Endothelial cell of umbilical vein (primary cell): ENCODE measurements around the gene CD81. TPM values are rescaled to one million over a fixed set of nuclear protein-coding genes. Genes with fewer than 3 reads are reported as not detected.

Experiments used
- BruUV-seq: library from RNA; stranded (reverse); fragments of 400-500 nt; replicated peaks from 2 replicates; lab custom pipeline; 2021; lab: Mats Ljungman, UMichigan
- CTCF ChIA-PET: fragments of 300-600, 350-600 bp; sonication (Branson Sonifier 250); formaldehyde crosslinking; loops from one replicate; lab custom pipeline; 2021; ENCODE audit warnings: antibody characterized with exemption, inconsistent platforms; lab: Charles Lee
- POLR2A ChIA-PET: fragments of 300-600, 350-600 bp; sonication (Branson Sonifier 250); formaldehyde crosslinking; loops from one replicate; lab custom pipeline; 2021; ENCODE audit warnings: antibody characterized with exemption, inconsistent platforms; lab: Charles Lee
- DNase-seq: peaks from one replicate; pipeline ENCODE4 v3.0.0-alpha.2; 2011; ENCODE audit warnings: low read depth, low spot score
- FAIRE-seq: peaks from 2 replicates; lab custom pipeline; 2011; peaks lifted over from hg19 to GRCh38; lab: Jason Lieb, UNC
- H2AFZ ChIP-seq: 2 replicates; pipeline ENCODE4 v1.6.0; 2012; ENCODE audit warnings: low read depth, low read length, control low read depth, inconsistent platforms
- H3K27ac ChIP-seq: 2 replicates; pipeline ENCODE4 v1.5.1; 2011; ENCODE audit warnings: low read depth, mild to moderate bottlenecking, control low read depth, low read length, moderate library complexity; ENCODE audit not compliant: insufficient read depth
- H3K27me3 ChIP-seq, 2 experiments: 2 replicates each; pipeline versions ENCODE4 v1.6.0 to v1.6.1; 2011; ENCODE audit warnings: low read length in 2 of 2, mixed read lengths in 1 of 2; ENCODE audit not compliant: control insufficient read depth in 2 of 2, insufficient read depth in 2 of 2
- H3K36me3 ChIP-seq, 2 experiments: 2 replicates in 1 of 2; 3 replicates in 1 of 2; pipeline ENCODE4 v1.5.1; 2011; ENCODE audit warnings: low read length in 2 of 2, mild to moderate bottlenecking in 1 of 2, moderate library complexity in 1 of 2; ENCODE audit not compliant: control insufficient read depth in 2 of 2, insufficient read depth in 2 of 2; ENCODE audit errors: extremely low read depth in 1 of 2
- H3K4me1 ChIP-seq: 3 replicates; pipeline ENCODE4 v1.5.1; 2011; ENCODE audit warnings: mild to moderate bottlenecking, low read length; ENCODE audit not compliant: control insufficient read depth, insufficient read depth; ENCODE audit errors: extremely low read depth
- H3K4me2 ChIP-seq: 2 replicates; pipeline ENCODE4 v1.6.1; 2011; ENCODE audit warnings: low read length, control low read depth, mixed read lengths; ENCODE audit not compliant: insufficient read depth
- H3K4me3 ChIP-seq, 3 experiments: fragments of 200-600 bp in 1 of 3; sonication (generic), shearing (Covaris generic) in 1 of 3; replicated peaks in 1 of 3; 2 replicates each; pipeline ENCODE4 v1.5.1; 2011 to 2016; ENCODE audit warnings: control low read depth in 3 of 3, low read length in 3 of 3, mild to moderate bottlenecking in 2 of 3, inconsistent platforms in 1 of 3, low read depth in 1 of 3, moderate library complexity in 1 of 3; ENCODE audit not compliant: insufficient read depth in 1 of 3
- H3K79me2 ChIP-seq: 2 replicates; pipeline ENCODE4 v1.6.0; 2012; ENCODE audit warnings: low read length, inconsistent platforms; ENCODE audit not compliant: control insufficient read depth, insufficient read depth
- H3K9ac ChIP-seq: replicated peaks from 2 replicates; pipeline ENCODE3; 2011; ENCODE audit warnings: low read length, control low read depth; ENCODE audit not compliant: insufficient read depth; ENCODE audit errors: extremely low read depth
- H3K9me1 ChIP-seq: replicated peaks from 3 replicates; pipeline ENCODE4 v1.6.0; 2011; ENCODE audit warnings: mild to moderate bottlenecking, low read length; ENCODE audit not compliant: control insufficient read depth, insufficient read depth; ENCODE audit errors: extremely low read depth
- H3K9me3 ChIP-seq: replicated peaks from 2 replicates; pipeline ENCODE4 v1.5.1; 2012; ENCODE audit warnings: low read length, inconsistent platforms; ENCODE audit not compliant: control insufficient read depth, insufficient read depth
- H4K20me1 ChIP-seq: replicated peaks from 2 replicates; pipeline ENCODE3; 2011; ENCODE audit warnings: mild to moderate bottlenecking, low read length; ENCODE audit not compliant: control insufficient read depth, insufficient read depth; ENCODE audit errors: extremely low read depth
- EZH2 ChIP-seq: IDR thresholded peaks from 2 replicates; pipeline ENCODE4 v1.6.1; 2012; ENCODE audit warnings: borderline replicate concordance, low read depth, mild to moderate bottlenecking, moderate library complexity, low read length, inconsistent platforms; ENCODE audit not compliant: severe bottlenecking
- FOS ChIP-seq: IDR thresholded peaks from 2 replicates; pipeline ENCODE4 v1.6.1; 2011; ENCODE audit warnings: mild to moderate bottlenecking, low read length, moderate library complexity, borderline replicate concordance; ENCODE audit not compliant: insufficient read depth
- GATA2 ChIP-seq: IDR thresholded peaks from 2 replicates; pipeline ENCODE4 v1.7.0; 2011; ENCODE audit warnings: low read depth, mild to moderate bottlenecking, moderate library complexity, mixed read lengths, low read length; ENCODE audit not compliant: insufficient read length, insufficient read depth
- JUN ChIP-seq: IDR thresholded peaks from 2 replicates; pipeline ENCODE4 v1.6.1; 2011; ENCODE audit warnings: borderline replicate concordance, low read depth; ENCODE audit not compliant: insufficient read length, insufficient read depth
- MYC ChIP-seq: IDR thresholded peaks from one replicate; pipeline ENCODE4 v1.6.1; 2011; ENCODE audit warnings: mild to moderate bottlenecking, low read depth, low read length
- POLR2A ChIP-seq: IDR thresholded peaks from 2 replicates; pipeline ENCODE4 v1.6.1; 2012; ENCODE audit warnings: low read depth, mild to moderate bottlenecking, control low read depth, low read length
- POLR2AphosphoS5 ChIP-seq: IDR thresholded peaks from 2 replicates; pipeline ENCODE4 v1.6.1; 2012; ENCODE audit warnings: low read depth, mild to moderate bottlenecking, control low read depth, low read length, moderate library complexity; ENCODE audit not compliant: insufficient read depth
- dilution Hi-C: fragments of 300-500 bp; cut with MboI; formaldehyde crosslinking; loops from one replicate; pipeline ENCODE4 v1.15.0; 2019; ENCODE audit warnings: low sequenced_read_pairs; ENCODE audit not compliant: extremely low pct_ligation_motif_present
- intact Hi-C: fragments of 100-400 bp; cut with micrococcal nuclease; formaldehyde crosslinking; loops from one replicate; pipeline ENCODE4 v1.10.0; 2022
- polyA plus RNA-seq, 4 experiments: library from polyadenylated mRNA; depleted of rRNA in 3 of 4; stranded (reverse) in 3 of 4; unstranded in 1 of 4; fragments of >200 nt; gene quantifications; 2 replicates each; pipeline versions ENCODE4 v1.2.1 to v1.2.3, GENCODE V29; 2011 to 2012; ENCODE audit warnings: missing spikeins in 1 of 4
- total RNA-seq: library from RNA; stranded (reverse); gene quantifications from 2 replicates; pipeline ENCODE4 v1.2.3, GENCODE V29; 2021
- TF ChIP-seq, protein P1 (sequence below): IDR thresholded peaks from 2 replicates; pipeline ENCODE4 v1.6.1; 2011; ENCODE audit not compliant: insufficient read depth, insufficient read length

The CD81 gene
- total and polyA plus RNA-seq, 2 donors (not counting 3 experiments of a cell fraction or from before 2014, with no cell fraction given): 409 to 802 TPM

DNA sequence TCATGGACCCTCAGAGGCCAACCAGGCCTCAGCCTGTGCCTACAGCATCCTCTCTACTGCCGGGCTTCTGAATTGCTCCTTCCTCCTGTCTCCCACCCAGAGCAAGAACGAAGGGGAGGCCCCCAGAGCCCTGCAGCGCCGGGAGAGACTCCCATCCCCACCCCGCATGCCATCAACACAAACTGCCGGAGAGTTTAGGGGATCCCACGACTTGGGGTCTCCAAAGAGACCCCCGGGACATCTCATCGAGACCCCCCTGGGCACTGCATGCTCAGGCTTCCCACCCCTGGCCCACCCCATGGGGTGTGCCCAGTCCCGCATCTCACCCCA lies 8.3 kb upstream of the CD81 start:
- Histone ChIP-seq H3K4me3 (no peak overlapping the region), H3K36me3 (no peaks in the 10 kb centered on the region), H3K9ac (no peak overlapping the region), H3K9me3 (no peaks in the 10 kb centered on the region), H3K27me3 (no peaks in the 10 kb centered on the region), H3K79me2 (no peaks in the 10 kb centered on the region), H2AFZ (no peak overlapping the region), H3K4me1 (no peaks in the 10 kb centered on the region), H3K4me2 (no peak overlapping the region), H3K27ac (no peak overlapping the region), H4K20me1 (no peaks in the 10 kb centered on the region), H3K9me1 (no peaks in the 10 kb centered on the region)
- DNase-seq (no peak), FAIRE-seq (no peak)
- dilution Hi-C loops: no loop called here
- intact Hi-C loops: no loop called here
- CTCF ChIA-PET: no interaction called here
- TF ChIP-seq MYC (no peak), GATA2 (no peak), EZH2 (no peak), POLR2AphosphoS5 (no peak), FOS (no peak), POLR2A (no peak)
- TF ChIP-seq, protein P1, sequence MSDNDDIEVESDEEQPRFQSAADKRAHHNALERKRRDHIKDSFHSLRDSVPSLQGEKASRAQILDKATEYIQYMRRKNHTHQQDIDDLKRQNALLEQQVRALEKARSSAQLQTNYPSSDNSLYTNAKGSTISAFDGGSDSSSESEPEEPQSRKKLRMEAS: no peak
- POLR2A ChIA-PET: no interaction called here
- no TSS peak for BruUV-seq

DNA sequence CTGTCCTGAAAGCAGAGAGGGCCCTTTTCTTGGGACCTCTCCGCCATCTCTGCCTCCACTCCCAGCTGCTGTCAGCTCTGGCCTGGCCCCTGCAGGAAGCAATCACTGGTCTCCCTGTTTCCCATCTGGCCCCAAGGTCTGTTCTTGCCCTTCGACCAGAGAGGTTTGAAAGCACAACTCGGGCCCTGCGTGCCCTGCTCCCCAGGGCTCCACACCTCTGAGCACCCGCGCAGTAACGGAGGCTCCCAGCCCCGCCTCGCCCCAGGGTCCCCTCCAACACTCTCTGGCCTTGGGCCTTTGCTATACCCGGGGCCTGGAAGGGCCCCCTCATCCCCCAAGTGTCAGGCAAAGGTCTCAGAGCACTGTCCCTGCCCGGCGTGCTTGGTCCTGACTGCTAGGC lies 7.8 kb upstream of the CD81 start:
- Histone ChIP-seq H3K36me3 (no peaks in the 10 kb centered on the region), H3K9me3 (no peaks in the 10 kb centered on the region), H4K20me1 (no peaks in the 10 kb centered on the region), H3K4me1 (no peaks in the 10 kb centered on the region), H3K4me3 (no peak overlapping the region), H3K27ac (no peak overlapping the region), H3K9ac (no peak overlapping the region), H2AFZ (no peak overlapping the region), H3K79me2 (no peaks in the 10 kb centered on the region), H3K4me2 (no peak overlapping the region), H3K27me3 (no peaks in the 10 kb centered on the region), H3K9me1 (no peaks in the 10 kb centered on the region)
- no peak for TF ChIP-seq POLR2A
- no peak for TF ChIP-seq EZH2
- TF ChIP-seq MYC: no peak
- no peak for TF ChIP-seq JUN
- TF ChIP-seq GATA2: no peak
- DNase-seq: no peak
- BruUV-seq: no TSS peak
- FAIRE-seq: no peak
- intact Hi-C loops: no loop called here
- CTCF ChIA-PET: interaction anchor here (0.8 kb wide), 1 partner anchor 50 kb away, joined by 3 read pairs; no protein-coding TSS in a partner anchor
- POLR2A ChIA-PET: no interaction called here
- dilution Hi-C loops: no loop called here
